Lower lobe of right lung (tissue), 2 donors: ENCODE measurements around the gene PTPRM. TPM values are rescaled to one million over a fixed set of nuclear protein-coding genes. Genes with fewer than 3 reads are reported as not detected.

ENCODE experiments used
- ATAC-seq, 2 donors: fragments of 200-7000 bp; cut with Tn5 transposase; one replicate each; pipeline ENCODE4 v1.9.1; 2020 to 2022; ENCODE audit warnings: mild to moderate bottlenecking in 2 of 2, moderate library complexity in 2 of 2
- DNase-seq: peaks from one replicate; pipeline ENCODE4 v3.0.0-alpha.2; 2020
- H3K27ac ChIP-seq: fragments of 200-600 bp; one replicate; pipeline ENCODE4 v1.8.0; 2022
- H3K27me3 ChIP-seq: fragments of 200-600 bp; one replicate; pipeline ENCODE4 v1.8.0; 2022; ENCODE audit warnings: low read depth
- H3K36me3 ChIP-seq: fragments of 200-600 bp; one replicate; pipeline ENCODE4 v1.8.0; 2022; ENCODE audit warnings: mild to moderate bottlenecking
- H3K4me1 ChIP-seq: fragments of 200-600 bp; one replicate; pipeline ENCODE4 v1.8.0; 2022
- H3K4me3 ChIP-seq: fragments of 200-600 bp; one replicate; pipeline ENCODE4 v1.8.0; 2022; ENCODE audit warnings: mild to moderate bottlenecking
- H3K9me3 ChIP-seq: fragments of 200-600 bp; one replicate; pipeline ENCODE4 v1.8.0; 2022
- intact Hi-C: fragments of 100-400 bp; cut with DNase I; formaldehyde crosslinking; loops from one replicate; pipeline ENCODE4 v1.11.0; 2022
- total RNA-seq: library from RNA; stranded (reverse); fragmentation: NEBNext Ultra II Directional; extraction: Animal tissue kit (Norgen Biotek cat#: 25700); gene quantifications from one replicate; pipeline ENCODE4 v1.2.1, GENCODE V29; 2021
- TF ChIP-seq, protein P1 (sequence below): fragments of 200-600 bp; IDR thresholded peaks from one replicate; pipeline ENCODE4 v1.8.0; 2022; ENCODE audit warnings: antibody characterized with exemption, mild to moderate bottlenecking
- donor health status: DM: no; HTN: yes; CAD: no; lungs with severe emphysema.

PTPRM gene
- total RNA-seq, 1 donor from 2014 or later = 85.2 TPM

DNA sequence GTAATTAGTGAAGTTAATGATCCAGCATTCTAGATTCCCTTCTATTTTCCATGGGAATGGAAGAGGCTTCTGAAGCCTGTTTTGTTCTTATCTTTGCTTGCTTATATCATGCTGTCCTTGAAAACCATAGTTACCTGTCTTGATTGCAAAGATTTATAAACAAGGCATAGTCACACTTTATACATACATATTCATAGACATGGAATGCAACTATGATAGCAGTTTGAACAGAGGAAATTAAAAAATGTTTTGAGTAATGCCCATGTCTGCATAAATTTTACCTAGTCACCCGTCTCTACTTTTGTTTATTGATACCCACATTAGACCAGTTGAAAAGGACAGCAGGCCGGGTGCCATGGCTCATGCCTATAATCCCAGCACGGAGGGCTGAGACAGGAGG is 289.0 kb downstream of the PTPRM start:
- TF ChIP-seq, protein P1, sequence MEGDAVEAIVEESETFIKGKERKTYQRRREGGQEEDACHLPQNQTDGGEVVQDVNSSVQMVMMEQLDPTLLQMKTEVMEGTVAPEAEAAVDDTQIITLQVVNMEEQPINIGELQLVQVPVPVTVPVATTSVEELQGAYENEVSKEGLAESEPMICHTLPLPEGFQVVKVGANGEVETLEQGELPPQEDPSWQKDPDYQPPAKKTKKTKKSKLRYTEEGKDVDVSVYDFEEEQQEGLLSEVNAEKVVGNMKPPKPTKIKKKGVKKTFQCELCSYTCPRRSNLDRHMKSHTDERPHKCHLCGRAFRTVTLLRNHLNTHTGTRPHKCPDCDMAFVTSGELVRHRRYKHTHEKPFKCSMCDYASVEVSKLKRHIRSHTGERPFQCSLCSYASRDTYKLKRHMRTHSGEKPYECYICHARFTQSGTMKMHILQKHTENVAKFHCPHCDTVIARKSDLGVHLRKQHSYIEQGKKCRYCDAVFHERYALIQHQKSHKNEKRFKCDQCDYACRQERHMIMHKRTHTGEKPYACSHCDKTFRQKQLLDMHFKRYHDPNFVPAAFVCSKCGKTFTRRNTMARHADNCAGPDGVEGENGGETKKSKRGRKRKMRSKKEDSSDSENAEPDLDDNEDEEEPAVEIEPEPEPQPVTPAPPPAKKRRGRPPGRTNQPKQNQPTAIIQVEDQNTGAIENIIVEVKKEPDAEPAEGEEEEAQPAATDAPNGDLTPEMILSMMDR = no peak
- intact Hi-C loops = no loop called here
- Histone ChIP-seq H3K27me3 (no peaks in the 10 kb centered on the region), H3K4me3 (no peak overlapping the region), H3K27ac (no peak overlapping the region), H3K9me3 (no peaks in the 10 kb centered on the region), H3K36me3 (no peaks in the 10 kb centered on the region), H3K4me1 (peaks cover 20% of the 10 kb centered on the region)
- ATAC-seq (no peak), DNase-seq (no peak)

GRCh38 chr18:7856733-7857132 is 289.6 kb downstream of the PTPRM start:
- intact Hi-C loops = no loop called here
- Histone ChIP-seq H3K9me3 (no peaks in the 10 kb centered on the region), H3K4me3 (no peak overlapping the region), H3K36me3 (no peaks in the 10 kb centered on the region), H3K27me3 (no peaks in the 10 kb centered on the region), H3K4me1 (peaks cover 22% of the 10 kb centered on the region), H3K27ac (peak overlapping the region; percentile 25)
- ATAC-seq (peak in 1 of 2 donors; percentile 23), DNase-seq (no peak)
- TF ChIP-seq, protein P1 = no peak

- peak; percentile 27 to 72 for ATAC-seq
- no peak for DNase-seq
- intact Hi-C loops = no loop called here
- H3K27me3 ChIP-seq = no peaks in the 10 kb centered on the region
- no peaks in the 10 kb centered on the region for H3K9me3 ChIP-seq
- TF ChIP-seq, protein P1 = no peak
- no peak overlapping the region for H3K4me3 ChIP-seq
- H3K4me1 ChIP-seq = peaks cover 22% of the 10 kb centered on the region
- no peaks in the 10 kb centered on the region for H3K36me3 ChIP-seq
- peak overlapping the region; percentile 53 for H3K27ac ChIP-seq
Observed at GRCh38 chr18:7857562-7857961, 290.4 kb downstream of the PTPRM start.

DNA sequence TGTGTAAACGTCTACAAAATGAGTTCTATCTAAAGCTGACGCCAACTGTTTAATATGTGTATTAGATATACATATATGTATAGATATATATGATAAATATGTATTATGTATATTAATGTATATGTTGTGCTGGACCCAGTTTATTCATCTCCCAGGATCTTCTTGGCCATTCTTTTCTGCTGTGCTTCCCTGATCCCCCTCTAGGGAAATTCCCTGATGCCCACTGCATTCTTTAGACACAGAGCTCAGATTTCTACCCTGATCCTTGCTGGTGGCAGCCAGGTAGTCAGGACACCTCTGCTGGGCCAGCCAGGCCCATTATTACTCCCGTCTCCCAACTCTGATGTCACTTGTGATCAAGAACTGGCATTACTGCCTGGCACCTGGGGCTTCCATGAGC is 292.0 kb downstream of the PTPRM start:
- intact Hi-C loops = no loop called here
- Histone ChIP-seq H3K4me3 (no peak overlapping the region), H3K9me3 (no peaks in the 10 kb centered on the region), H3K4me1 (peaks cover 22% of the 10 kb centered on the region), H3K27me3 (no peaks in the 10 kb centered on the region), H3K27ac (no peak overlapping the region), H3K36me3 (no peaks in the 10 kb centered on the region)
- DNase-seq (no peak), ATAC-seq (no peak)
- TF ChIP-seq, protein P1 = no peak

- intact Hi-C loops = no loop called here
- H3K4me3 ChIP-seq = no peak overlapping the region
- H3K27ac ChIP-seq = peak overlapping the region; percentile 4
- H3K27me3 ChIP-seq = no peaks in the 10 kb centered on the region
- TF ChIP-seq, protein P1 = no peak
- H3K9me3 ChIP-seq = peaks cover 10% of the 10 kb centered on the region
- no peaks in the 10 kb centered on the region for H3K36me3 ChIP-seq
- ATAC-seq = no peak
- peaks cover 6% of the 10 kb centered on the region for H3K4me1 ChIP-seq
- no peak for DNase-seq
Observed at GRCh38 chr18:7870266-7870665, 303.1 kb downstream of the PTPRM start.

- intact Hi-C loops = no loop called here
Observed at GRCh38 chr18:7870855-7871254, 303.7 kb downstream of the PTPRM start.

More at GRCh38 chr18:7870855-7871254, 303.7 kb downstream of the PTPRM start:
- Histone ChIP-seq H3K27me3 (no peaks in the 10 kb centered on the region), H3K4me3 (no peak overlapping the region), H3K9me3 (peaks cover 10% of the 10 kb centered on the region), H3K36me3 (no peaks in the 10 kb centered on the region), H3K27ac (peak overlapping the region; percentile 64), H3K4me1 (peaks cover 6% of the 10 kb centered on the region)
- DNase-seq = no peak
- TF ChIP-seq, protein P1 = no peak
- ATAC-seq = peak; percentile 80 to 86
